ENCODE data around the gene BTN3A1. TPM values are rescaled to one million over a fixed set of nuclear protein-coding genes. Genes with fewer than 3 reads are reported as not detected.
"Not testable (repeated sequence)": the region's sequence is repeated elsewhere in the genome, so short reads cannot be mapped to it uniquely, and the experiment has no call there.

The BTN3A1 gene
- total RNA-seq, 4 donors from 2014 or later, result 12.3 to 29.3 (median 16.6) TPM

DNA sequence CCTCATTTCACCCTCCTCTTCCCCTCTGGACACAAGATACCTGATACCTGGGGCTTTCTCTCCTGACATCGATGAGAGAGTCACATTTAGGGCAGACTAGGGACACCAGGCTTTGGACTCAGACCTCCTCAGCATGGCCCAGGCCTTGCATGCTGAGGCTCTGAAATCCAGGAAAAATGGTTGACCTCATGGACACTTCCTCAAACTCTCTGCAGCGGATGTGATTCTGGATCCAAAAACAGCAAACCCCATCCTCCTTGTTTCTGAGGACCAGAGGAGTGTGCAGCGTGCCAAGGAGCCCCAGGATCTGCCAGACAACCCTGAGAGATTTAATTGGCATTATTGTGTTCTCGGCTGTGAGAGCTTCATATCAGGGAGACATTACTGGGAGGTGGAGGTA lies 10.9 kb downstream of the BTN3A1 start:
- H3K4me3 ChIP-seq, result no peak overlapping the region
- H3K27me3 ChIP-seq, result no peaks in the 10 kb centered on the region
- no peak for DNase-seq (ENCODE audit: low spot score in 2 of 2)
- H3K27ac ChIP-seq, result no peak overlapping the region
- WGBS, 2 donors, result 86 to 95% methylated on average over 4 of the region's 4 CpGs
- peaks cover 0 to 53% (median 8%) of the 10 kb centered on the region in 3 donors for H3K36me3 ChIP-seq
- TF ChIP-seq POLR2A (IDR thresholded peaks at IDR 0.05) (no peak), EP300 (IDR thresholded peaks at IDR 0.05) (no peak)
- TF ChIP-seq, protein P1, sequence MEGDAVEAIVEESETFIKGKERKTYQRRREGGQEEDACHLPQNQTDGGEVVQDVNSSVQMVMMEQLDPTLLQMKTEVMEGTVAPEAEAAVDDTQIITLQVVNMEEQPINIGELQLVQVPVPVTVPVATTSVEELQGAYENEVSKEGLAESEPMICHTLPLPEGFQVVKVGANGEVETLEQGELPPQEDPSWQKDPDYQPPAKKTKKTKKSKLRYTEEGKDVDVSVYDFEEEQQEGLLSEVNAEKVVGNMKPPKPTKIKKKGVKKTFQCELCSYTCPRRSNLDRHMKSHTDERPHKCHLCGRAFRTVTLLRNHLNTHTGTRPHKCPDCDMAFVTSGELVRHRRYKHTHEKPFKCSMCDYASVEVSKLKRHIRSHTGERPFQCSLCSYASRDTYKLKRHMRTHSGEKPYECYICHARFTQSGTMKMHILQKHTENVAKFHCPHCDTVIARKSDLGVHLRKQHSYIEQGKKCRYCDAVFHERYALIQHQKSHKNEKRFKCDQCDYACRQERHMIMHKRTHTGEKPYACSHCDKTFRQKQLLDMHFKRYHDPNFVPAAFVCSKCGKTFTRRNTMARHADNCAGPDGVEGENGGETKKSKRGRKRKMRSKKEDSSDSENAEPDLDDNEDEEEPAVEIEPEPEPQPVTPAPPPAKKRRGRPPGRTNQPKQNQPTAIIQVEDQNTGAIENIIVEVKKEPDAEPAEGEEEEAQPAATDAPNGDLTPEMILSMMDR (IDR thresholded peaks at IDR 0.05), result no peak
- no peaks in the 10 kb centered on the region for H3K9me3 ChIP-seq
- no peaks in the 10 kb centered on the region for H3K4me1 ChIP-seq

- no peak for DNase-seq (ENCODE audit: low spot score in 2 of 2)
- Histone ChIP-seq H3K27ac (no peak overlapping the region), H3K4me3 (no peak overlapping the region), H3K36me3 (peaks cover 0 to 43% (median 8%) of the 10 kb centered on the region in 3 donors), H3K9me3 (no peaks in the 10 kb centered on the region), H3K4me1 (no peaks in the 10 kb centered on the region), H3K27me3 (no peaks in the 10 kb centered on the region)
- TF ChIP-seq, protein P1 (IDR thresholded peaks at IDR 0.05), result no peak
- no peak for TF ChIP-seq EP300 (IDR thresholded peaks at IDR 0.05)
- TF ChIP-seq POLR2A (IDR thresholded peaks at IDR 0.05), result no peak
- WGBS, 2 donors, result 85 to 96% methylated on average over 3 of the region's 3 CpGs
Measured at GRCh38 chr6:26414281-26414680, 12.2 kb downstream of the BTN3A1 start.

DNA sequence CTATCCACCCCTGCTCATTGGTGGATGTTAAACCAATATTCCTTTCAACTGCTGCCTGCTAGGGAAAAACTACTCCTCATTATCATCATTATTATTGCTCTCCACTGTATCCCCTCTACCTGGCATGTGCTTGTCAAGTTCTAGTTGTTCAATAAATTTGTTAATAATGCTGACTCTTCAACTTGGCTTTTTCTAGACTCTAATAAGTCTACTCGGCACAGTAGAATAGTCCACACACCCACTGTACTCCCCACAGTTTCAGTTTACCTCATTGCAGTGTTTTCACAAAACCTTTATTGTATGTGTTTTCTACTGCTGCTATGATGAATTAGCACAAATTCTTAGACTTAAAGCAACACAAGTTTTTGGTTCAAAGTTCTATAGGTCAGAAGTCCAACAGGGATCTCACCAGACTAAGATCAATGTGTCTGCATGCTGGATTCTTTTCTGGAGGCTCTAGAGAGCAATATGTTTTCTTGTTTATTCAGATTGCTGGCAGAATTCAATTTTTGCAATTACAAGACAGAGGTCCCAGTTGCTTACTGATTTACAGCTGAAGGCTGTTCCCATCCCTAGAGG lies 13.1 kb downstream of the BTN3A1 start:
- no peak overlapping the region for H3K27ac ChIP-seq
- H3K4me1 ChIP-seq, result peaks cover 0 to 2% (median 0%) of the 10 kb centered on the region in 4 donors
- no peaks in the 10 kb centered on the region for H3K27me3 ChIP-seq
- H3K4me3 ChIP-seq, result no peak overlapping the region
- no peaks in the 10 kb centered on the region for H3K9me3 ChIP-seq
- H3K36me3 ChIP-seq, result peaks cover 0 to 35% (median 3%) of the 10 kb centered on the region in 3 donors
- 52 to 60% methylated on average over 1 of the region's 1 CpG for WGBS, 2 donors
- TF ChIP-seq EP300 (IDR thresholded peaks at IDR 0.05), result no peak
- TF ChIP-seq, protein P1 (IDR thresholded peaks at IDR 0.05), result no peak
- DNase-seq (ENCODE audit: low spot score in 2 of 2), result no peak

DNA sequence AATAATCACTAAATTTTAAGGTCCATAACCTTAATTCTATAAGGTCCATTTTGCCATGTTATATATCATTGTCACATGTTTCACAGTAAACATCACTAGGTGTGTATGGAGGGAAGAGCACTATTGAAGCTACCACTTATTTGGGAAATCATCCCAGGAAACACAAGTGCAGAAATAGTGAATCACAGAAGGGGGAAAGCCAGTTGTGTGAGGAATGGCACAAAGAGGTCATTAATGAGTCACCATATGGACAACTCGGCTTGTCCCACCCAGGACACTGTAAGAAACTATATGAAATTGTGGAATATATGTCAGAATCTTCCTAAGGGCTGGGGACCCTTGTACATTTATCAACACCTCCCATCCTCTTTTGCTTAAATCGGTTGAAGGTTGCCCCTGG lies 13.7 kb downstream of the BTN3A1 start:
- Histone ChIP-seq H3K4me3 (no peak overlapping the region), H3K36me3 (peaks cover 0 to 29% (median 0%) of the 10 kb centered on the region in 3 donors), H3K9me3 (no peaks in the 10 kb centered on the region), H3K27ac (no peak overlapping the region), H3K27me3 (no peaks in the 10 kb centered on the region), H3K4me1 (peaks cover 0 to 9% (median 5%) of the 10 kb centered on the region in 4 donors)
- WGBS, 2 donors, result 60 to 84% methylated on average over 2 of the region's 2 CpGs
- DNase-seq (ENCODE audit: low spot score in 2 of 2), result no peak
- TF ChIP-seq, protein P1 (IDR thresholded peaks at IDR 0.05), result no peak
- TF ChIP-seq EP300 (IDR thresholded peaks at IDR 0.05) (no peak), POLR2A (IDR thresholded peaks at IDR 0.05) (no peak)

DNA sequence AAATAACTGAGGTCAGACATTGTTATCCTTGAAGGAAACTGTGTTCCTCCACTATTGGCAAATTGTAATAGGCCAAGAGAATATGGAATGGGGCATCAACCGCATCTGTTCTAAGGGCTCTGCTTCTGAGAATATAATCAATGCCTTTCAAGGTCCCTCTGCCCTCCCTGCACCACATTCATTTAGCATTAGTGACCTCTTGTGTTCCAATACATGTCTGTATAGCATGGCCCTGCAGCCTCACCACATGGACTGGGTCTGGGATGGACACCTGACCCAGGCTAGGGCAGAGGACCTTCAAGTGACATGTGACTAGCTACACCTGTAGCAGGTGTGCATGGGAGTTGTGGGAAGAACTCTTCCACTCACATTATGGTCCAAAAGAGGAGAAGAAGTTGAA lies 14.2 kb downstream of the BTN3A1 start:
- WGBS, 2 donors, result 60 to 80% methylated on average over 1 of the region's 1 CpG
- no peak overlapping the region for H3K27ac ChIP-seq
- H3K27me3 ChIP-seq, result no peaks in the 10 kb centered on the region
- no peak for DNase-seq (ENCODE audit: low spot score in 2 of 2)
- peaks cover 0 to 25% (median 0%) of the 10 kb centered on the region in 3 donors for H3K36me3 ChIP-seq
- TF ChIP-seq, protein P1 (IDR thresholded peaks at IDR 0.05), result no peak
- TF ChIP-seq EP300 (IDR thresholded peaks at IDR 0.05) (no peak), POLR2A (IDR thresholded peaks at IDR 0.05) (no peak)
- H3K9me3 ChIP-seq, result no peaks in the 10 kb centered on the region
- no peak overlapping the region for H3K4me3 ChIP-seq
- H3K4me1 ChIP-seq, result peaks cover 0 to 11% (median 6%) of the 10 kb centered on the region in 4 donors

DNA sequence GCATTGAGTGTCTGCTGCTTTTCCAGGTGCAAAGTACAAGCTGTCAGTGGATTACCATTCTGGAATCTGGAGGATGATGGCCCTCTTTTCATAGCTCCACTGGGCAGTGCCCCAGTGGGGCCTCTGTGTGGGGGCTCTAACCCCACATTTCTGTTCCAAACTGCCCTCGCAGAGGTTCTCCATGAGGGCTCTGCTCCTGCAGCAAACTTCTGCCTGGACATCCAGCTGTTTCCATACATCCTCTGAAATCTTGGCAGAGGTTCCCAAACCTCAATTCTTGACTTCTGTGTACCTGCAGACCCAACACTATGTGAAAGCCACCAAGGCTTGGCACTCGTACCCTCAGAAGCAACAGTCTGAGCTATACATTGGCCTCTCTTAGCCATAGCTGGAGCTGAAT lies 16.0 kb downstream of the BTN3A1 start:
- not testable (repeated sequence) for H3K36me3 ChIP-seq; H3K9me3 ChIP-seq; DNase-seq (ENCODE audit: low spot score in 2 of 2); H3K27ac ChIP-seq; H3K27me3 ChIP-seq; H3K4me3 ChIP-seq
- peaks cover 0 to 22% (median 6%) of the 10 kb centered on the region in 4 donors for H3K4me1 ChIP-seq
- WGBS, 2 donors, result 90 to 95% methylated on average over 2 of the region's 2 CpGs

- WGBS, 2 donors, result 91 to 94% methylated on average over 3 of the region's 3 CpGs
- not testable (repeated sequence) for H3K27ac ChIP-seq; DNase-seq (ENCODE audit: low spot score in 2 of 2); H3K4me3 ChIP-seq; H3K27me3 ChIP-seq; H3K9me3 ChIP-seq; H3K36me3 ChIP-seq
- H3K4me1 ChIP-seq, result peaks cover 0 to 30% (median 7%) of the 10 kb centered on the region in 4 donors
Measured at GRCh38 chr6:26418795-26419194, 16.7 kb downstream of the BTN3A1 start.

All from tibial nerve (tissue), 4 donors.